Mesendoderm (in vitro differentiated cells): ENCODE measurements around the gene HYOU1.

Experiments used
- DNase-seq: peaks from one replicate; pipeline ENCODE4 v3.0.0; 2013
- H2AK5ac ChIP-seq: 2 replicates; pipeline ENCODE4 v1.6.1; 2013; ENCODE audit warnings: low read length, inconsistent platforms
- H2BK120ac ChIP-seq: 2 replicates; pipeline ENCODE4 v1.6.1; 2013; ENCODE audit warnings: low read depth, mild to moderate bottlenecking, low read length, moderate library complexity, mixed read lengths
- H2BK15ac ChIP-seq: replicated peaks from 2 replicates; pipeline ENCODE4 v1.6.1; 2013; ENCODE audit warnings: low read depth, mild to moderate bottlenecking, moderate library complexity
- H2BK5ac ChIP-seq: 2 replicates; pipeline ENCODE4 v1.6.1; 2013; ENCODE audit warnings: low read length, inconsistent platforms
- H3K18ac ChIP-seq: 2 replicates; pipeline ENCODE4 v1.6.1; 2013; ENCODE audit warnings: mild to moderate bottlenecking, low read length, mixed read lengths
- H3K23ac ChIP-seq: one replicate; pipeline ENCODE4 v1.6.1; 2013; ENCODE audit warnings: low read length
- H3K27ac ChIP-seq: 2 replicates; pipeline ENCODE4 v1.5.1; 2013; ENCODE audit warnings: low read depth, mild to moderate bottlenecking, inconsistent platforms, low read length, moderate library complexity
- H3K27me3 ChIP-seq: 2 replicates; pipeline ENCODE4 v1.6.1; 2013; ENCODE audit warnings: low read length, control low read depth, mild to moderate bottlenecking, inconsistent platforms; ENCODE audit not compliant: insufficient read depth, poor library complexity
- H3K36me3 ChIP-seq: 2 replicates; pipeline ENCODE4 v1.6.1; 2013; ENCODE audit warnings: low read length, inconsistent platforms; ENCODE audit not compliant: control insufficient read depth, insufficient read depth
- H3K4ac ChIP-seq: one replicate; pipeline ENCODE4 v1.6.1; 2013; ENCODE audit warnings: low read depth, mild to moderate bottlenecking, low read length, moderate library complexity
- H3K4me1 ChIP-seq: 2 replicates; pipeline ENCODE4 v1.6.1; 2013; ENCODE audit warnings: low read depth, low read length, inconsistent platforms; ENCODE audit not compliant: control insufficient read depth
- H3K4me2 ChIP-seq: 2 replicates; pipeline ENCODE4 v1.6.1; 2013; ENCODE audit warnings: low read length
- H3K4me3 ChIP-seq: 2 replicates; pipeline ENCODE4 v1.5.1; 2013; ENCODE audit warnings: mild to moderate bottlenecking, low read length
- H3K56ac ChIP-seq: one replicate; pipeline ENCODE4 v1.6.1; 2013; ENCODE audit warnings: low read length
- H3K79me1 ChIP-seq: 2 replicates; pipeline ENCODE4 v1.6.1; 2013; ENCODE audit warnings: low read length, inconsistent platforms
- H3K79me2 ChIP-seq: 2 replicates; pipeline ENCODE4 v1.6.1; 2013; ENCODE audit warnings: mild to moderate bottlenecking, low read length; ENCODE audit not compliant: control insufficient read depth, insufficient read depth
- H3K9ac ChIP-seq: 2 replicates; pipeline ENCODE4 v1.6.1; 2013; ENCODE audit warnings: low read length, inconsistent platforms
- H4K5ac ChIP-seq: one replicate; pipeline ENCODE4 v1.6.1; 2013; ENCODE audit warnings: low read length
- H4K8ac ChIP-seq: one replicate; pipeline ENCODE4 v1.6.1; 2013; ENCODE audit warnings: low read depth, mild to moderate bottlenecking, control low read depth, low read length, moderate library complexity
- WGBS: extraction: QIAGEN DNeasy Blood & Tissue Kit; methylation state at CpG from one replicate; pipeline ENCODE4 v1.1.7; 2013; ENCODE audit warnings: low lambda C conversion rate, missing lambda C conversion rate; ENCODE audit not compliant: insufficient coverage; ENCODE audit errors: extremely low coverage; 5-methylcytosine and 5-hydroxymethylcytosine counted together

HYOU1 gene

DNA sequence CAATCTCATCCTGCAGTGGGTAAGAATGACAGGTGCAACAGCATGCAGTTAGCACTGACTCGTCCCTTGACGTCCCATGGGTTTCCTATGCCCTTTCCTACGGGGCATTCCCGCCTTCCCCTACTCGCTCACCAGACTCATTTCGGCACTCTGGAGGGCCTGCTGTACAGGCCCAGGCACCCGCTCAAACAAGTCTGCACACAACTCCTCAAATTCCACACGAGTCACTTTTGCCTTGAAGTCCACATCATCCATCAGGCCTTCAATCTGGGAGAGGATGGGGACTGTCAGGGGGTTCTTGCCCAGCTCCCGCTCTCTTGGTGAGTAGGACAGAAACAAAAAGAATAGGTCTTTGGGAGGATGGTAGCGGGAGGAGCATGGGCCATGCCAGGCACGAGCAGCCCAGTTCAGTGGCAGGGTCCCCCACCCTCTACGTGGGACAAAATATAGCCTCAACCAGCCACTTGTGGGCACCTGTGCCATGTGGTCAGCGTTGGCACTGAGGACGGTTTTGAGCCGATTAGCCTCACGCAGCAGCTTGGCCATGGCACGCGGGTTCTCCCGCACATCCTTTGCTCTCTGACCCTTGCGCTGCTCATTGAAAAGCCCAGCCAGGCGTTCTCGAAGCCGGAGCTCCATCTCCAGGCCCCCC is 4.7 kb downstream of the HYOU1 start:
- Histone ChIP-seq H3K27ac (no peak overlapping the region), H2BK15ac (no peak overlapping the region), H3K4ac (no peak overlapping the region), H3K23ac (no peak overlapping the region), H3K4me2 (no peak overlapping the region), H3K79me2 (peaks cover 18% of the 10 kb centered on the region), H3K4me3 (no peak overlapping the region), H3K9ac (no peak overlapping the region), H3K4me1 (peaks cover 4% of the 10 kb centered on the region), H4K5ac (no peak overlapping the region), H3K79me1 (peaks cover 29% of the 10 kb centered on the region), H3K27me3 (no peaks in the 10 kb centered on the region), H3K36me3 (peaks cover 45% of the 10 kb centered on the region), H4K8ac (no peak overlapping the region), H3K56ac (no peak overlapping the region), H3K18ac (no peak overlapping the region), H2AK5ac (no peak overlapping the region), H2BK5ac (no peak overlapping the region), H2BK120ac (no peak overlapping the region)
- DNase-seq, result no peak
- WGBS, result no CpG with 5 or more reads among the region's 23 CpGs

DNA sequence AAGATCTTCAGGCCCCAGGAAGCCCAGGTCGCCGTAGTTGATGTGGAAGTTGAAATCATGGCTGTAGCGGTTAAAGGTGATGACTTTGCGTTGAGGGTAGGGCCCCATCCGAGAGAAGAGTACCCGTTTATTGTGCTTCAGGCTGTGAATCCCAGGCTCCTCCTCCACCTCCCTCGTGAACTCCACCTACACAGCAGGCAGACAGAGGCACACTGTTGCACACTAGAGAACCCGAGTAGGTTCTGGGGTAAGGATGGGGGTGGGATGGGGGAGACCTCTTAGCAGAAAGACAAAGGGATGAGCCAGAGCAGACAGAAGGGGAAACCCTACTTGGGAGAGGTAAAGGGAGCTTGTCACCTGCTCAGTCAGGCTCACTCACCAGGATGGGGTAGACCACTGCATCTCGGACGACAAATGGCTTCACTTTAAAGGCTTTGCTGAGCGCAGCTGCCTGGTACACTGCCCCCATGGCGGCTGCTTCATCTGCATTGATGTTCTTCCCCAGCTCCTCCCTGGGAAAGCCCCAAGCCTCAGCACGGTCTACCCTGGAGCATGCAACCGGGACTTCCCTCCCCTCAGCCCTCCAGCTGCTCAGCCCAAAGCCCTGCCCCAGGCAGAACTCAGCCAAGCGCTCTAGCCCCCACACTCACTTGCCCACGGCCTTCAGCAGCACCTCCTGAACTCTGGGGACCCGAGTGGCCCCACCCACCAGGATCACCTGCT is 5.4 kb downstream of the HYOU1 start:
- Histone ChIP-seq H2BK5ac (no peak overlapping the region), H3K4me1 (peaks cover 4% of the 10 kb centered on the region), H3K79me2 (peaks cover 18% of the 10 kb centered on the region), H3K27me3 (no peaks in the 10 kb centered on the region), H3K4me2 (no peak overlapping the region), H2AK5ac (no peak overlapping the region), H3K18ac (no peak overlapping the region), H4K5ac (no peak overlapping the region), H2BK120ac (no peak overlapping the region), H3K27ac (no peak overlapping the region), H3K23ac (no peak overlapping the region), H3K4ac (no peak overlapping the region), H2BK15ac (no peak overlapping the region), H3K56ac (no peak overlapping the region), H3K36me3 (peaks cover 47% of the 10 kb centered on the region), H4K8ac (no peak overlapping the region), H3K9ac (no peak overlapping the region), H3K4me3 (no peak overlapping the region), H3K79me1 (peaks cover 29% of the 10 kb centered on the region)
- WGBS, result no CpG with 5 or more reads among the region's 17 CpGs
- DNase-seq, result no peak

DNA sequence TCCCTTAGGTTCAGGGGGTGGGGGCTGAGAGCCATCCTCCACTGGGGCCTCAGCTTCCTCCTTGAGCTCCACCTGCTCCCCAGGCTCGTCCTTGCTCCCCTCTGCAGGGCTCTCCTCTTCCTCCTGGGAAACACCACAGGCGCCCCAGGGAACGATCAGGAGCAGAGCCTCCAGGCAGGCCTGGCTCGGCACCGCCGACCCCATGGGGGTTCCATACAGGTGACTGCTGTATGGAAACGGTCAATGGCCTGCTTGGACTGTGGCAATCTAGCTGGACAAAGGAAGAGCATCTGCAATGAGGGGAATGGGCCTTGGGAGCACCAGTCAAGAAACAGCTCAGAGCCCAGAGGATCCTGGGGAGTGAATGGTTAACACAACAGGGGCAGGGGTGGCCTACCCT is 7.9 kb downstream of the HYOU1 start:
- H3K27ac ChIP-seq, result no peak overlapping the region
- H3K79me2 ChIP-seq, result no peaks in the 10 kb centered on the region
- H3K18ac ChIP-seq, result no peak overlapping the region
- no peaks in the 10 kb centered on the region for H3K4me1 ChIP-seq
- H3K4ac ChIP-seq, result no peak overlapping the region
- no peak overlapping the region for H4K5ac ChIP-seq
- H3K27me3 ChIP-seq, result no peaks in the 10 kb centered on the region
- no peak overlapping the region for H2BK5ac ChIP-seq
- no peak overlapping the region for H3K23ac ChIP-seq
- no peak overlapping the region for H4K8ac ChIP-seq
- no peak overlapping the region for H2AK5ac ChIP-seq
- H3K56ac ChIP-seq, result no peak overlapping the region
- H3K4me3 ChIP-seq, result no peak overlapping the region
- H3K36me3 ChIP-seq, result peaks cover 36% of the 10 kb centered on the region
- DNase-seq, result no peak
- H2BK15ac ChIP-seq, result no peak overlapping the region
- no peak overlapping the region for H3K4me2 ChIP-seq
- WGBS, result no CpG with 5 or more reads among the region's 7 CpGs
- peaks cover 8% of the 10 kb centered on the region for H3K79me1 ChIP-seq
- H2BK120ac ChIP-seq, result no peak overlapping the region
- H3K9ac ChIP-seq, result no peak overlapping the region

DNA sequence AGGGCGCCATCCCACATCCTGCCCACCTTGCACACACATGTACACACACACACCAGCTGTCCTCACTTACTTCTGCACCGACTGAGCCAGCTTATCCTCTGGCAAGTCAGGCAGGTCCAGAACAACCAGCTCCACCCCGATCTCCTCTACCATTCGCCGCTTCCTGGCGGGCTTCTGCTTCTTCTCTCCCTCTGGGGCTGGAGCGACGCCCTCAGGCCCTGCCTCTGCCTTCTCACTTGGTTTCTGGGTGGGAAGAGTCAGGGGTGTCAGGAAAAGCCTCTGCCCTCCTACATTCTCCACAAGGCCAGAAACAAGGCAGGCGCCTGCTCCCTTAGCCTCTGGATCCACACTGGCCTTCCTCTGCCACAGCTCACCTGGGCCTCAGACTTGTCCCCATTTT is 8.4 kb downstream of the HYOU1 start:
- H3K23ac ChIP-seq, result no peak overlapping the region
- no peaks in the 10 kb centered on the region for H3K79me2 ChIP-seq
- no peaks in the 10 kb centered on the region for H3K4me1 ChIP-seq
- no peak overlapping the region for H2AK5ac ChIP-seq
- no peak overlapping the region for H3K27ac ChIP-seq
- no peak overlapping the region for H3K4me3 ChIP-seq
- H3K18ac ChIP-seq, result no peak overlapping the region
- H3K79me1 ChIP-seq, result peaks cover 5% of the 10 kb centered on the region
- no CpG with 5 or more reads among the region's 9 CpGs for WGBS
- peaks cover 33% of the 10 kb centered on the region for H3K36me3 ChIP-seq
- no peak overlapping the region for H3K4ac ChIP-seq
- DNase-seq, result no peak
- no peaks in the 10 kb centered on the region for H3K27me3 ChIP-seq
- no peak overlapping the region for H2BK15ac ChIP-seq
- no peak overlapping the region for H3K9ac ChIP-seq
- no peak overlapping the region for H2BK120ac ChIP-seq
- no peak overlapping the region for H2BK5ac ChIP-seq
- no peak overlapping the region for H4K8ac ChIP-seq
- H3K56ac ChIP-seq, result no peak overlapping the region
- no peak overlapping the region for H3K4me2 ChIP-seq
- no peak overlapping the region for H4K5ac ChIP-seq

DNA sequence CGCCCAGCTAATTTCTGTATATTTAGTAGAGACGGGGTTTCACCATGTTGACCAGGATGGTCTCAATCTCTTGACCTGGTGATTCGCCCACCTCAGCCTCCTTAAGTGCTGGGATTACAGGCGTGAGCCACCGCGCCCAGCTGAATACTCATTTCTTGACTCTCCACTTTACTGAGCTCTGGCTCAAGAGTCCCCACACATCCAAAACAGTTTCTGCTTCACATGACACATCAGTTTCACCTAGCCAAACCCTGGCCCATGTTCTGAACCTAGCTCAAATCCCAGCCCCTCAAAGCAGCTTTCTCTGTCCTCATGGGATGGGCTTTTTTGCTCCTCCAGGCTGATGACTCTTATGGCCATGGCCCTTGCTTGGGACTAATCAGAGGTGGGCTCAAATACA is 9.8 kb downstream of the HYOU1 start:
- no peak overlapping the region for H4K8ac ChIP-seq
- peaks cover 27% of the 10 kb centered on the region for H3K36me3 ChIP-seq
- H3K9ac ChIP-seq, result no peak overlapping the region
- no peak overlapping the region for H4K5ac ChIP-seq
- no peak overlapping the region for H2BK15ac ChIP-seq
- H3K4me1 ChIP-seq, result no peaks in the 10 kb centered on the region
- H3K79me2 ChIP-seq, result no peaks in the 10 kb centered on the region
- no peak overlapping the region for H3K4ac ChIP-seq
- H3K4me3 ChIP-seq, result no peak overlapping the region
- no peaks in the 10 kb centered on the region for H3K79me1 ChIP-seq
- no peak overlapping the region for H2BK120ac ChIP-seq
- no peak overlapping the region for H3K27ac ChIP-seq
- H3K4me2 ChIP-seq, result no peak overlapping the region
- no peak overlapping the region for H3K23ac ChIP-seq
- H3K27me3 ChIP-seq, result no peaks in the 10 kb centered on the region
- no peak overlapping the region for H3K18ac ChIP-seq
- no CpG with 5 or more reads among the region's 6 CpGs for WGBS
- H3K56ac ChIP-seq, result no peak overlapping the region
- no peak for DNase-seq
- H2BK5ac ChIP-seq, result no peak overlapping the region
- H2AK5ac ChIP-seq, result no peak overlapping the region
